ENCODE data around the gene JAG1. TPM values are rescaled to one million over a fixed set of nuclear protein-coding genes. Genes with fewer than 3 reads are reported as not detected.

The JAG1 gene
- total RNA-seq, 1 donor from 2014 or later = 227 TPM

GRCh38 chr20:10653599-10654249 lies 20.1 kb downstream of the JAG1 start:
- DNase-seq (ENCODE audit: low read depth in 2 of 2) = peak in 1 of 2 donors; percentile 88

GRCh38 chr20:10652660-10653261 lies 21.0 kb downstream of the JAG1 start:
- DNase-seq (ENCODE audit: low read depth in 2 of 2) = peak in 1 of 2 donors; percentile 61

- no peak for DNase-seq (ENCODE audit: low read depth in 2 of 2)
Observed at GRCh38 chr20:10652185-10652584, 21.6 kb downstream of the JAG1 start.

GRCh38 chr20:10651227-10651990 lies 22.4 kb downstream of the JAG1 start:
- peak in 1 of 2 donors; percentile 91 for DNase-seq (ENCODE audit: low read depth in 2 of 2)

GRCh38 chr20:10649797-10650160 lies 24.0 kb downstream of the JAG1 start:
- DNase-seq (ENCODE audit: low read depth in 2 of 2) = no peak

GRCh38 chr20:10649080-10649796 lies 24.6 kb downstream of the JAG1 start:
- no peak for DNase-seq (ENCODE audit: low read depth in 2 of 2)

GRCh38 chr20:10648651-10649050 lies 25.1 kb downstream of the JAG1 start:
- DNase-seq (ENCODE audit: low read depth in 2 of 2) = no peak

- no peak for DNase-seq (ENCODE audit: low read depth in 2 of 2)
Observed at GRCh38 chr20:10647909-10648308, 25.9 kb downstream of the JAG1 start.

GRCh38 chr20:10647471-10647870 lies 26.3 kb downstream of the JAG1 start:
- DNase-seq (ENCODE audit: low read depth in 2 of 2) = no peak

- no peak for DNase-seq (ENCODE audit: low read depth in 2 of 2)
Observed at GRCh38 chr20:10646886-10647420, 26.8 kb downstream of the JAG1 start.

GRCh38 chr20:10646006-10646405 lies 27.8 kb downstream of the JAG1 start:
- DNase-seq (ENCODE audit: low read depth in 2 of 2) = no peak

GRCh38 chr20:10645205-10645570 lies 28.6 kb downstream of the JAG1 start:
- DNase-seq (ENCODE audit: low read depth in 2 of 2) = no peak

GRCh38 chr20:10644458-10645204 lies 29.2 kb downstream of the JAG1 start:
- DNase-seq (ENCODE audit: low read depth in 2 of 2) = no peak

- no peak for DNase-seq (ENCODE audit: low read depth in 2 of 2)
Observed at GRCh38 chr20:10643560-10643873, 30.3 kb downstream of the JAG1 start.

- DNase-seq (ENCODE audit: low read depth in 2 of 2) = peak; percentile 51 to 87
Observed at GRCh38 chr20:10642856-10643559, 30.8 kb downstream of the JAG1 start.

- DNase-seq (ENCODE audit: low read depth in 2 of 2) = no peak
Observed at GRCh38 chr20:10641893-10642292, 31.9 kb downstream of the JAG1 start.

- DNase-seq (ENCODE audit: low read depth in 2 of 2) = no peak
Observed at GRCh38 chr20:10641467-10641866, 32.3 kb downstream of the JAG1 start.

GRCh38 chr20:10640897-10641296 lies 32.9 kb downstream of the JAG1 start:
- DNase-seq (ENCODE audit: low read depth in 2 of 2) = no peak

- no peak for DNase-seq (ENCODE audit: low read depth in 2 of 2)
Observed at GRCh38 chr20:10639737-10640556, 33.9 kb downstream of the JAG1 start.

Measured in lung microvascular endothelial cell (primary cell).